IMR-90 (cell line): ENCODE measurements around the gene SLC5A11. TPM values are rescaled to one million over a fixed set of nuclear protein-coding genes. Genes with fewer than 3 reads are reported as not detected.

ENCODE experiments used
- ATAC-seq: fragments of 200-7000 bp; cut with Tn5 transposase; 2 replicates; pipeline ENCODE4 v1.9.1; 2020; ENCODE audit warnings: low read depth, mild to moderate bottlenecking, moderate library complexity
- BruUV-seq: library from RNA; stranded (reverse); fragments of 400-500 nt; replicated peaks from 2 replicates; lab custom pipeline; 2021; lab: Mats Ljungman, UMichigan
- CTCF ChIA-PET: fragments of 300-600 bp; formaldehyde crosslinking; extraction: SDS; loops from one replicate; lab custom pipeline; 2021; ENCODE audit warnings: antibody characterized with exemption; lab: Yijun Ruan, JAX
- POLR2A ChIA-PET: fragments of 300-600 bp; sonication (Branson Sonifier 250); formaldehyde crosslinking; loops from one replicate; lab custom pipeline; 2022; ENCODE audit warnings: antibody characterized with exemption; ENCODE audit not compliant: unreplicated experiment; lab: Charles Lee
- DNase-seq: peaks from one replicate; pipeline ENCODE4 v3.0.0; 2013
- H2AFZ ChIP-seq: replicated peaks from 2 replicates; pipeline ENCODE3; 2013; ENCODE audit warnings: low read length, mild to moderate bottlenecking; ENCODE audit not compliant: poor library complexity
- H2AK5ac ChIP-seq: 2 replicates; pipeline ENCODE4 v1.6.1; 2013; ENCODE audit warnings: low read depth, low read length, inconsistent platforms
- H2AK9ac ChIP-seq: replicated peaks from 2 replicates; pipeline ENCODE3; 2013; ENCODE audit warnings: mild to moderate bottlenecking, low read depth, low read length, moderate library complexity; ENCODE audit not compliant: poor library complexity
- H2BK120ac ChIP-seq: 2 replicates; pipeline ENCODE4 v1.6.1; 2013; ENCODE audit warnings: low read depth, low read length, inconsistent platforms
- H2BK15ac ChIP-seq: 3 replicates; pipeline ENCODE4 v1.6.1; 2013; ENCODE audit warnings: low read depth, low read length, inconsistent platforms
- H2BK20ac ChIP-seq: 2 replicates; pipeline ENCODE4 v1.6.1; 2013; ENCODE audit warnings: low read depth, mild to moderate bottlenecking, inconsistent platforms, low read length, moderate library complexity
- H2BK5ac ChIP-seq: 2 replicates; pipeline ENCODE4 v1.6.1; 2013; ENCODE audit warnings: mild to moderate bottlenecking, low read depth, low read length, inconsistent platforms; ENCODE audit not compliant: poor library complexity, severe bottlenecking
- H3K14ac ChIP-seq: replicated peaks from 2 replicates; pipeline ENCODE4 v1.6.1; 2013; ENCODE audit warnings: low read depth, low read length, inconsistent platforms
- H3K18ac ChIP-seq: 2 replicates; pipeline ENCODE4 v1.6.1; 2013; ENCODE audit warnings: low read depth, low read length, control low read depth
- H3K23ac ChIP-seq: 2 replicates; pipeline ENCODE4 v1.6.1; 2013; ENCODE audit warnings: low read depth, low read length, inconsistent platforms
- H3K27ac ChIP-seq: 2 replicates; pipeline ENCODE4 v1.5.1; 2013; ENCODE audit warnings: mild to moderate bottlenecking, control low read depth, low read length; ENCODE audit not compliant: insufficient read depth
- H3K27me3 ChIP-seq: 2 replicates; pipeline ENCODE4 v1.6.1; 2013; ENCODE audit warnings: low read length; ENCODE audit not compliant: control insufficient read depth, insufficient read depth
- H3K36me3 ChIP-seq: 2 replicates; pipeline ENCODE4 v1.6.1; 2013; ENCODE audit warnings: low read length, mixed read lengths; ENCODE audit not compliant: control insufficient read depth, insufficient read depth
- H3K4ac ChIP-seq: 2 replicates; pipeline ENCODE4 v1.6.1; 2013; ENCODE audit warnings: low read depth, low read length, inconsistent platforms
- H3K4me1 ChIP-seq: 2 replicates; pipeline ENCODE4 v1.6.1; 2013; ENCODE audit warnings: low read length, mixed read lengths; ENCODE audit not compliant: control insufficient read depth, insufficient read depth
- H3K4me2 ChIP-seq: 2 replicates; pipeline ENCODE4 v1.6.1; 2013; ENCODE audit warnings: low read depth, mild to moderate bottlenecking, control low read depth, low read length, moderate library complexity
- H3K4me3 ChIP-seq: 2 replicates; pipeline ENCODE4 v1.5.1; 2013; ENCODE audit warnings: low read depth, mild to moderate bottlenecking, control low read depth, low read length, moderate library complexity; ENCODE audit not compliant: insufficient read depth
- H3K56ac ChIP-seq: 2 replicates; pipeline ENCODE4 v1.6.1; 2013; ENCODE audit warnings: low read length, inconsistent platforms; ENCODE audit not compliant: insufficient read depth; ENCODE audit errors: extremely low read depth
- H3K79me1 ChIP-seq, 2 experiments: 2 replicates each; pipeline ENCODE4 v1.6.1; 2013; ENCODE audit warnings: low read length in 2 of 2, inconsistent platforms in 1 of 2, low read depth in 1 of 2
- H3K9ac ChIP-seq: 2 replicates; pipeline ENCODE4 v1.6.1; 2013; ENCODE audit warnings: low read depth, low read length, control low read depth
- H3K9me1 ChIP-seq: 2 replicates; pipeline ENCODE4 v1.6.1; 2013; ENCODE audit warnings: low read length, inconsistent platforms; ENCODE audit not compliant: insufficient read depth
- H3K9me3 ChIP-seq: 2 replicates; pipeline ENCODE4 v1.6.1; 2013; ENCODE audit warnings: low read length; ENCODE audit not compliant: control insufficient read depth, insufficient read depth
- H4K20me1 ChIP-seq: 2 replicates; pipeline ENCODE4 v1.6.1; 2013; ENCODE audit warnings: low read length, inconsistent platforms; ENCODE audit not compliant: insufficient read depth
- H4K5ac ChIP-seq: 2 replicates; pipeline ENCODE4 v1.6.1; 2013; ENCODE audit warnings: mild to moderate bottlenecking, low read depth, low read length, control low read depth
- H4K8ac ChIP-seq, 2 experiments: 2 replicates each; pipeline ENCODE4 v1.6.1; 2013; ENCODE audit warnings: low read depth in 2 of 2, low read length in 2 of 2, control low read depth in 1 of 2, inconsistent platforms in 1 of 2
- H4K91ac ChIP-seq: 2 replicates; pipeline ENCODE4 v1.6.1; 2013; ENCODE audit warnings: low read depth, low read length, inconsistent platforms; ENCODE audit not compliant: insufficient read depth
- BHLHE40 ChIP-seq: fragments of 150-350 bp; IDR thresholded peaks from 2 replicates; pipeline ENCODE4 v1.6.1; 2016; ENCODE audit warnings: mild to moderate bottlenecking, low read depth, low read length
- CHD1 ChIP-seq: IDR thresholded peaks from 2 replicates; pipeline ENCODE4 v1.6.1; 2012; ENCODE audit warnings: low read depth, low read length, improper control_type of control experiment
- SMC3 ChIP-seq: fragments of 150-350 bp; IDR thresholded peaks from 2 replicates; pipeline ENCODE4 v1.6.1; 2016; ENCODE audit warnings: low read depth, mild to moderate bottlenecking, antibody characterized with exemption, low read length, moderate library complexity
- WGBS, 2 experiments: methylation state at CpG; one replicate each; pipeline versions ENCODE4 v1.1.5 to v1.1.7; 2013; ENCODE audit warnings: missing lambda C conversion rate in 2 of 2; ENCODE audit not compliant: insufficient read length in 1 of 2; ENCODE audit errors: extremely low coverage in 2 of 2; 5-methylcytosine and 5-hydroxymethylcytosine counted together
- dilution Hi-C: fragments of 300-500 bp; cut with HindIII; formaldehyde crosslinking; loops from one replicate; pipeline ENCODE4 v1.14.3; 2018; ENCODE audit warnings: low sequenced_read_pairs; ENCODE audit not compliant: unreplicated experiment
- in situ Hi-C: fragments of 300-500 bp; cut with MboI; formaldehyde crosslinking; loops from 3 replicates; pipeline ENCODE4 v1.14.3; 2019; ENCODE audit warnings: low sequenced_read_pairs, inconsistent platforms, mixed read lengths
- intact Hi-C: fragments of 100-400 bp; cut with micrococcal nuclease; formaldehyde crosslinking; loops from 2 replicates; pipeline ENCODE4 v1.10.0; 2022
- polyA plus RNA-seq, 3 experiments: library from polyadenylated mRNA; depleted of rRNA; stranded (reverse); fragments of >200 nt; gene quantifications; 2 replicates each; pipeline ENCODE4 v1.2.3, GENCODE V29; 2012; ENCODE audit warnings: low replicate concordance in 1 of 3
- total RNA-seq: library from RNA; depleted of rRNA; stranded (reverse); fragments of >200 nt; gene quantifications from 2 replicates; pipeline ENCODE4 v1.2.3, GENCODE V29; 2012
- TF ChIP-seq, protein P1 (sequence below): fragments of 150-350 bp; IDR thresholded peaks from 2 replicates; pipeline ENCODE4 v1.6.1; 2017; ENCODE audit warnings: mild to moderate bottlenecking, antibody characterized with exemption, low read length, low read depth

Gene SLC5A11
- total and polyA plus RNA-seq, 2 of the 4 experiments (the other 2 are of a cell fraction): under 0.01 TPM; not detected in 1

GRCh38 chr16:24925163-24925562 is 79.4 kb downstream of the SLC5A11 start:
- Histone ChIP-seq H3K4me3 (no peak overlapping the region), H3K18ac (no peak overlapping the region), H4K8ac (no peak overlapping the region), H4K20me1 (peaks cover 8% of the 10 kb centered on the region; the same call in 1 of the 2 replicates), H3K4ac (no peak overlapping the region), H2BK20ac (no peak overlapping the region), H3K4me1 (no peaks in the 10 kb centered on the region), H4K5ac (no peak overlapping the region), H2BK15ac (no peak overlapping the region), H3K27me3 (no peaks in the 10 kb centered on the region), H3K9me1 (0 out of 2 replicates have a peak, but pooled peaks cover 2% of the 10 kb centered on the region), H2BK120ac (no peak overlapping the region), H3K56ac (no peak overlapping the region), H3K23ac (no peak overlapping the region), H4K91ac (no peak overlapping the region), H3K36me3 (peaks cover 49% of the 10 kb centered on the region), H2AFZ (no peak overlapping the region), H3K14ac (no peak overlapping the region), H2AK9ac (no peak overlapping the region), H3K9ac (no peak overlapping the region), H3K9me3 (no peaks in the 10 kb centered on the region), H3K27ac (no peak overlapping the region), H3K4me2 (no peak overlapping the region), H3K79me1 (peaks cover 10 to 42% of the 10 kb centered on the region in 2 experiments), H2AK5ac (no peak overlapping the region), H2BK5ac (no peak overlapping the region)
- intact Hi-C loops (no loop called here), dilution Hi-C loops (no loop called here), in situ Hi-C loops (loop anchor here (25.0 kb wide), 1 partner anchor 363 kb away; no protein-coding TSS in a partner anchor)
- no TSS peak for BruUV-seq
- TF ChIP-seq, protein P1, sequence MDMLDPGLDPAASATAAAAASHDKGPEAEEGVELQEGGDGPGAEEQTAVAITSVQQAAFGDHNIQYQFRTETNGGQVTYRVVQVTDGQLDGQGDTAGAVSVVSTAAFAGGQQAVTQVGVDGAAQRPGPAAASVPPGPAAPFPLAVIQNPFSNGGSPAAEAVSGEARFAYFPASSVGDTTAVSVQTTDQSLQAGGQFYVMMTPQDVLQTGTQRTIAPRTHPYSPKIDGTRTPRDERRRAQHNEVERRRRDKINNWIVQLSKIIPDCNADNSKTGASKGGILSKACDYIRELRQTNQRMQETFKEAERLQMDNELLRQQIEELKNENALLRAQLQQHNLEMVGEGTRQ: no peak
- TF ChIP-seq BHLHE40 (no peak), CHD1 (no peak), SMC3 (no peak)
- WGBS, 2 experiments: no CpG with 5 or more reads among the region's 2 CpGs
- ATAC-seq: no peak
- DNase-seq: no peak
- POLR2A ChIA-PET: no interaction called here
- CTCF ChIA-PET: interaction anchor here (0.6 to 0.7 kb wide), 2 partner anchors 80 to 360 kb away, joined by 5 read pairs; no protein-coding TSS in a partner anchor
